IMR-90 (cell line): ENCODE measurements around the gene MAP4. TPM values are rescaled to one million over a fixed set of nuclear protein-coding genes. Genes with fewer than 3 reads are reported as not detected.

Experiments used
- ATAC-seq: fragments of 200-7000 bp; cut with Tn5 transposase; 2 replicates; pipeline ENCODE4 v1.9.1; 2020; ENCODE audit warnings: low read depth, mild to moderate bottlenecking, moderate library complexity
- BruUV-seq: library from RNA; stranded (reverse); fragments of 400-500 nt; replicated peaks from 2 replicates; lab custom pipeline; 2021; lab: Mats Ljungman, UMichigan
- CTCF ChIA-PET: fragments of 300-600 bp; formaldehyde crosslinking; extraction: SDS; loops from one replicate; lab custom pipeline; 2021; ENCODE audit warnings: antibody characterized with exemption; lab: Yijun Ruan, JAX
- POLR2A ChIA-PET: fragments of 300-600 bp; sonication (Branson Sonifier 250); formaldehyde crosslinking; loops from one replicate; lab custom pipeline; 2022; ENCODE audit warnings: antibody characterized with exemption; ENCODE audit not compliant: unreplicated experiment; lab: Charles Lee
- DNase-seq: peaks from one replicate; pipeline ENCODE4 v3.0.0; 2013
- H2AFZ ChIP-seq: replicated peaks from 2 replicates; pipeline ENCODE3; 2013; ENCODE audit warnings: low read length, mild to moderate bottlenecking; ENCODE audit not compliant: poor library complexity
- H2AK5ac ChIP-seq: 2 replicates; pipeline ENCODE4 v1.6.1; 2013; ENCODE audit warnings: low read depth, low read length, inconsistent platforms
- H2AK9ac ChIP-seq: replicated peaks from 2 replicates; pipeline ENCODE3; 2013; ENCODE audit warnings: mild to moderate bottlenecking, low read depth, low read length, moderate library complexity; ENCODE audit not compliant: poor library complexity
- H2BK120ac ChIP-seq: 2 replicates; pipeline ENCODE4 v1.6.1; 2013; ENCODE audit warnings: low read depth, low read length, inconsistent platforms
- H2BK15ac ChIP-seq: 3 replicates; pipeline ENCODE4 v1.6.1; 2013; ENCODE audit warnings: low read depth, low read length, inconsistent platforms
- H2BK20ac ChIP-seq: 2 replicates; pipeline ENCODE4 v1.6.1; 2013; ENCODE audit warnings: low read depth, mild to moderate bottlenecking, inconsistent platforms, low read length, moderate library complexity
- H2BK5ac ChIP-seq: 2 replicates; pipeline ENCODE4 v1.6.1; 2013; ENCODE audit warnings: mild to moderate bottlenecking, low read depth, low read length, inconsistent platforms; ENCODE audit not compliant: poor library complexity, severe bottlenecking
- H3K14ac ChIP-seq: replicated peaks from 2 replicates; pipeline ENCODE4 v1.6.1; 2013; ENCODE audit warnings: low read depth, low read length, inconsistent platforms
- H3K18ac ChIP-seq: 2 replicates; pipeline ENCODE4 v1.6.1; 2013; ENCODE audit warnings: low read depth, low read length, control low read depth
- H3K23ac ChIP-seq: 2 replicates; pipeline ENCODE4 v1.6.1; 2013; ENCODE audit warnings: low read depth, low read length, inconsistent platforms
- H3K27ac ChIP-seq: 2 replicates; pipeline ENCODE4 v1.5.1; 2013; ENCODE audit warnings: mild to moderate bottlenecking, control low read depth, low read length; ENCODE audit not compliant: insufficient read depth
- H3K27me3 ChIP-seq: 2 replicates; pipeline ENCODE4 v1.6.1; 2013; ENCODE audit warnings: low read length; ENCODE audit not compliant: control insufficient read depth, insufficient read depth
- H3K36me3 ChIP-seq: 2 replicates; pipeline ENCODE4 v1.6.1; 2013; ENCODE audit warnings: low read length, mixed read lengths; ENCODE audit not compliant: control insufficient read depth, insufficient read depth
- H3K4ac ChIP-seq: 2 replicates; pipeline ENCODE4 v1.6.1; 2013; ENCODE audit warnings: low read depth, low read length, inconsistent platforms
- H3K4me1 ChIP-seq: 2 replicates; pipeline ENCODE4 v1.6.1; 2013; ENCODE audit warnings: low read length, mixed read lengths; ENCODE audit not compliant: control insufficient read depth, insufficient read depth
- H3K4me2 ChIP-seq: 2 replicates; pipeline ENCODE4 v1.6.1; 2013; ENCODE audit warnings: low read depth, mild to moderate bottlenecking, control low read depth, low read length, moderate library complexity
- H3K4me3 ChIP-seq: 2 replicates; pipeline ENCODE4 v1.5.1; 2013; ENCODE audit warnings: low read depth, mild to moderate bottlenecking, control low read depth, low read length, moderate library complexity; ENCODE audit not compliant: insufficient read depth
- H3K56ac ChIP-seq: 2 replicates; pipeline ENCODE4 v1.6.1; 2013; ENCODE audit warnings: low read length, inconsistent platforms; ENCODE audit not compliant: insufficient read depth; ENCODE audit errors: extremely low read depth
- H3K79me1 ChIP-seq, 2 experiments: 2 replicates each; pipeline ENCODE4 v1.6.1; 2013; ENCODE audit warnings: low read length in 2 of 2, inconsistent platforms in 1 of 2, low read depth in 1 of 2
- H3K9ac ChIP-seq: 2 replicates; pipeline ENCODE4 v1.6.1; 2013; ENCODE audit warnings: low read depth, low read length, control low read depth
- H3K9me1 ChIP-seq: 2 replicates; pipeline ENCODE4 v1.6.1; 2013; ENCODE audit warnings: low read length, inconsistent platforms; ENCODE audit not compliant: insufficient read depth
- H3K9me3 ChIP-seq: 2 replicates; pipeline ENCODE4 v1.6.1; 2013; ENCODE audit warnings: low read length; ENCODE audit not compliant: control insufficient read depth, insufficient read depth
- H4K20me1 ChIP-seq: 2 replicates; pipeline ENCODE4 v1.6.1; 2013; ENCODE audit warnings: low read length, inconsistent platforms; ENCODE audit not compliant: insufficient read depth
- H4K5ac ChIP-seq: 2 replicates; pipeline ENCODE4 v1.6.1; 2013; ENCODE audit warnings: mild to moderate bottlenecking, low read depth, low read length, control low read depth
- H4K8ac ChIP-seq, 2 experiments: 2 replicates each; pipeline ENCODE4 v1.6.1; 2013; ENCODE audit warnings: low read depth in 2 of 2, low read length in 2 of 2, control low read depth in 1 of 2, inconsistent platforms in 1 of 2
- H4K91ac ChIP-seq: 2 replicates; pipeline ENCODE4 v1.6.1; 2013; ENCODE audit warnings: low read depth, low read length, inconsistent platforms; ENCODE audit not compliant: insufficient read depth
- BHLHE40 ChIP-seq: fragments of 150-350 bp; IDR thresholded peaks from 2 replicates; pipeline ENCODE4 v1.6.1; 2016; ENCODE audit warnings: mild to moderate bottlenecking, low read depth, low read length
- CEBPB ChIP-seq: IDR thresholded peaks from 2 replicates; pipeline ENCODE4 v1.6.1; 2012; ENCODE audit warnings: low read depth, low read length, improper control_type of control experiment
- CHD1 ChIP-seq: IDR thresholded peaks from 2 replicates; pipeline ENCODE4 v1.6.1; 2012; ENCODE audit warnings: low read depth, low read length, improper control_type of control experiment
- CTCF ChIP-seq: conservative IDR thresholded peaks from 2 replicates; pipeline ENCODE4 v1.5.1; 2012; ENCODE audit warnings: mild to moderate bottlenecking, low read depth, low read length, improper control_type of control experiment
- ELK1 ChIP-seq: fragments of 150-350 bp; IDR thresholded peaks from 2 replicates; pipeline ENCODE4 v1.6.1; 2016; ENCODE audit warnings: low read depth, mild to moderate bottlenecking, low read length, moderate library complexity, borderline replicate concordance
- FOS ChIP-seq: fragments of 150-350 bp; IDR thresholded peaks from 2 replicates; pipeline ENCODE4 v1.6.1; 2016; ENCODE audit warnings: low read depth, low read length
- MAFK ChIP-seq: IDR thresholded peaks from 2 replicates; pipeline ENCODE4 v1.6.1; 2012; ENCODE audit warnings: low read depth, low read length, improper control_type of control experiment
- MAZ ChIP-seq: IDR thresholded peaks from 2 replicates; pipeline ENCODE4 v1.6.1; 2012; ENCODE audit warnings: low read depth, mild to moderate bottlenecking, low read length, improper control_type of control experiment, moderate library complexity, borderline replicate concordance
- MXI1 ChIP-seq: IDR thresholded peaks from 2 replicates; pipeline ENCODE4 v1.6.1; 2012; ENCODE audit warnings: low read depth, mild to moderate bottlenecking, low read length, moderate library complexity, borderline replicate concordance
- NFE2L2 ChIP-seq: fragments of 150-350 bp; IDR thresholded peaks from 2 replicates; pipeline ENCODE4 v1.6.1; 2016; ENCODE audit warnings: low read depth, mild to moderate bottlenecking, low read length
- POLR2A ChIP-seq: IDR thresholded peaks from 2 replicates; pipeline ENCODE4 v1.6.1; 2012; ENCODE audit warnings: mild to moderate bottlenecking, low read depth, low read length
- RAD21 ChIP-seq: IDR thresholded peaks from 2 replicates; pipeline ENCODE4 v1.6.1; 2012; ENCODE audit warnings: low read length, improper control_type of control experiment
- RCOR1 ChIP-seq: IDR thresholded peaks from 2 replicates; pipeline ENCODE4 v1.6.1; 2012; ENCODE audit warnings: mild to moderate bottlenecking, low read length, improper control_type of control experiment; ENCODE audit not compliant: insufficient replicate concordance
- RFX5 ChIP-seq: IDR thresholded peaks from 2 replicates; pipeline ENCODE4 v1.8.0; 2012; ENCODE audit warnings: low read depth, mild to moderate bottlenecking, low read length, moderate library complexity
- SMC3 ChIP-seq: fragments of 150-350 bp; IDR thresholded peaks from 2 replicates; pipeline ENCODE4 v1.6.1; 2016; ENCODE audit warnings: low read depth, mild to moderate bottlenecking, antibody characterized with exemption, low read length, moderate library complexity
- USF2 ChIP-seq: fragments of 150-350 bp; IDR thresholded peaks from 2 replicates; pipeline ENCODE4 v1.6.1; 2017; ENCODE audit warnings: mild to moderate bottlenecking, antibody characterized with exemption, low read length, low read depth
- WGBS, 2 experiments: methylation state at CpG; one replicate each; pipeline versions ENCODE4 v1.1.5 to v1.1.7; 2013; ENCODE audit warnings: missing lambda C conversion rate in 2 of 2; ENCODE audit not compliant: insufficient read length in 1 of 2; ENCODE audit errors: extremely low coverage in 2 of 2; 5-methylcytosine and 5-hydroxymethylcytosine counted together
- dilution Hi-C: fragments of 300-500 bp; cut with HindIII; formaldehyde crosslinking; loops from one replicate; pipeline ENCODE4 v1.14.3; 2018; ENCODE audit warnings: low sequenced_read_pairs; ENCODE audit not compliant: unreplicated experiment
- in situ Hi-C: fragments of 300-500 bp; cut with MboI; formaldehyde crosslinking; loops from 3 replicates; pipeline ENCODE4 v1.14.3; 2019; ENCODE audit warnings: low sequenced_read_pairs, inconsistent platforms, mixed read lengths
- intact Hi-C: fragments of 100-400 bp; cut with micrococcal nuclease; formaldehyde crosslinking; loops from 2 replicates; pipeline ENCODE4 v1.10.0; 2022
- polyA plus RNA-seq, 3 experiments: library from polyadenylated mRNA; depleted of rRNA; stranded (reverse); fragments of >200 nt; gene quantifications; 2 replicates each; pipeline ENCODE4 v1.2.3, GENCODE V29; 2012; ENCODE audit warnings: low replicate concordance in 1 of 3
- total RNA-seq: library from RNA; depleted of rRNA; stranded (reverse); fragments of >200 nt; gene quantifications from 2 replicates; pipeline ENCODE4 v1.2.3, GENCODE V29; 2012

MAP4 gene
- total and polyA plus RNA-seq, 2 of the 4 experiments (the other 2 are of a cell fraction) = 87.8 to 216 TPM

- H2BK15ac ChIP-seq = no peak overlapping the region
- no peak overlapping the region for H4K5ac ChIP-seq
- no peak overlapping the region for H3K9ac ChIP-seq
- H2AK9ac ChIP-seq = no peak overlapping the region
- H4K8ac ChIP-seq = no peak overlapping the region
- no peak for DNase-seq
- ChIA-PET POLR2A (no interaction called here), CTCF (no interaction called here)
- H3K9me3 ChIP-seq = no peaks in the 10 kb centered on the region
- 100% methylated on average over 2 of the region's 5 CpGs; no CpG with 5 or more reads in 1 of the 2 experiments for WGBS, 2 experiments
- no peak overlapping the region for H3K56ac ChIP-seq
- no peak overlapping the region for H2AFZ ChIP-seq
- no peak overlapping the region for H3K4me3 ChIP-seq
- no peak overlapping the region for H3K4ac ChIP-seq
- no peak for TF ChIP-seq CTCF
- no peak for TF ChIP-seq POLR2A
- no peak for TF ChIP-seq RFX5
- TF ChIP-seq USF2 = no peak
- TF ChIP-seq CEBPB = no peak
- TF ChIP-seq BHLHE40 = no peak
- no peak for TF ChIP-seq MXI1
- no peak for TF ChIP-seq CHD1
- TF ChIP-seq RAD21 = no peak
- no peak for TF ChIP-seq RCOR1
- TF ChIP-seq ELK1 = no peak
- TF ChIP-seq FOS = no peak
- TF ChIP-seq MAZ = no peak
- TF ChIP-seq NFE2L2 = no peak
- TF ChIP-seq MAFK = no peak
- no peak for TF ChIP-seq SMC3
- H3K4me1 ChIP-seq = peaks cover 5% of the 10 kb centered on the region; the same call in 1 of the 2 replicates
- no peak overlapping the region for H2AK5ac ChIP-seq
- no peak overlapping the region for H3K4me2 ChIP-seq
- in situ Hi-C loops (no loop called here), dilution Hi-C loops (no loop called here), intact Hi-C loops (no loop called here)
- H2BK20ac ChIP-seq = no peak overlapping the region
- H3K79me1 ChIP-seq = peaks cover 46 to 93% of the 10 kb centered on the region in 2 experiments
- BruUV-seq = no TSS peak
- no peak for ATAC-seq
- H3K9me1 ChIP-seq = peaks cover 30% of the 10 kb centered on the region
- no peak overlapping the region for H4K91ac ChIP-seq
- H3K18ac ChIP-seq = no peak overlapping the region
- no peak overlapping the region for H2BK5ac ChIP-seq
- H3K23ac ChIP-seq = no peak overlapping the region
- H3K27me3 ChIP-seq = no peaks in the 10 kb centered on the region
- no peak overlapping the region for H3K27ac ChIP-seq
- H4K20me1 ChIP-seq = peaks cover 90% of the 10 kb centered on the region
- H3K14ac ChIP-seq = no peak overlapping the region
- peaks cover 13% of the 10 kb centered on the region for H3K36me3 ChIP-seq
- H2BK120ac ChIP-seq = no peak overlapping the region
These were observed 11.5 kb downstream of the MAP4 start for GRCh38 chr3:48004694-48005093.
